ENCODE data around the gene FZD4. TPM values are rescaled to one million over a fixed set of nuclear protein-coding genes. Genes with fewer than 3 reads are reported as not detected.

The FZD4 gene
- total and polyA plus RNA-seq, 7 donors, result 0.60 to 45.7 (median 22.9) TPM

DNA sequence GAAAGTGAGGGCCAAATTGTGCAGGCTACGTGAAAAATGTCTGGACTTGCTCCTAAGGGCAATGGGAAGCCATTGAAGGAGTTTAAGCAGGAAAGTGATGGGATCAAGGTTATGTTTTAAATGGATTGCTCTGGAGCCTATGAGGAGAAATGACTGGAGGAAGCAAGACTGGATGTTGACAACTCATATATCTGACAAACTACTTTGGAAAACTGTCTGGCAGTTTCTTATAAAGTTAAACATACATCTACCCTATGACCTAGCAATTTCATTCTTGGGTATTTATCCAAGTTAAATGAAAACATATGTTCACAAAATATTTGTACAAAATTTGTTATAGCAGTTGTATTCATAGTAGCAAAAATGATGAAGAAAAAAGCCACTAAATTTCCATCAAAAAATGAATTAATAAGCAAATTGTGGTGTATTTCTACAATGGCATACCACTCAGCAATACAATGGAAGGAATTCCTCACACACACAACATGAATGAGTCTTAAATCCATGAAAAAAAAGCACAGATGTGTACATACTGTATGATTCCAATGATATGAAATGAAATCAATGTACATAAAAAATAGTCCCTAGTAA lies 24.1 kb downstream of the FZD4 start:
- DNase-seq, result no peak
- no peak for TF ChIP-seq POLR2A (IDR thresholded peaks at IDR 0.05)
- no peak for TF ChIP-seq EP300 (IDR thresholded peaks at IDR 0.05)
- TF ChIP-seq, protein P1, sequence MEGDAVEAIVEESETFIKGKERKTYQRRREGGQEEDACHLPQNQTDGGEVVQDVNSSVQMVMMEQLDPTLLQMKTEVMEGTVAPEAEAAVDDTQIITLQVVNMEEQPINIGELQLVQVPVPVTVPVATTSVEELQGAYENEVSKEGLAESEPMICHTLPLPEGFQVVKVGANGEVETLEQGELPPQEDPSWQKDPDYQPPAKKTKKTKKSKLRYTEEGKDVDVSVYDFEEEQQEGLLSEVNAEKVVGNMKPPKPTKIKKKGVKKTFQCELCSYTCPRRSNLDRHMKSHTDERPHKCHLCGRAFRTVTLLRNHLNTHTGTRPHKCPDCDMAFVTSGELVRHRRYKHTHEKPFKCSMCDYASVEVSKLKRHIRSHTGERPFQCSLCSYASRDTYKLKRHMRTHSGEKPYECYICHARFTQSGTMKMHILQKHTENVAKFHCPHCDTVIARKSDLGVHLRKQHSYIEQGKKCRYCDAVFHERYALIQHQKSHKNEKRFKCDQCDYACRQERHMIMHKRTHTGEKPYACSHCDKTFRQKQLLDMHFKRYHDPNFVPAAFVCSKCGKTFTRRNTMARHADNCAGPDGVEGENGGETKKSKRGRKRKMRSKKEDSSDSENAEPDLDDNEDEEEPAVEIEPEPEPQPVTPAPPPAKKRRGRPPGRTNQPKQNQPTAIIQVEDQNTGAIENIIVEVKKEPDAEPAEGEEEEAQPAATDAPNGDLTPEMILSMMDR (IDR thresholded peaks at IDR 0.05), result no peak
- no peak for TF ChIP-seq POLR2AphosphoS5 (IDR thresholded peaks at IDR 0.05)
- Histone ChIP-seq H3K4me3 (no peak overlapping the region), H3K36me3 (no peaks in the 10 kb centered on the region), H3K9me3 (no peaks in the 10 kb centered on the region), H3K4me1 (peaks cover 0 to 51% (median 37%) of the 10 kb centered on the region in 4 donors), H3K27ac (no peak overlapping the region), H3K27me3 (no peaks in the 10 kb centered on the region)
- 81 to 82% methylated on average over 1 of the region's 1 CpG for WGBS, 2 donors
- intact Hi-C loops (cut with DNase I), result loop anchor here (10.0 kb wide), 1 partner anchor 494 kb away; no protein-coding TSS in a partner anchor

DNA sequence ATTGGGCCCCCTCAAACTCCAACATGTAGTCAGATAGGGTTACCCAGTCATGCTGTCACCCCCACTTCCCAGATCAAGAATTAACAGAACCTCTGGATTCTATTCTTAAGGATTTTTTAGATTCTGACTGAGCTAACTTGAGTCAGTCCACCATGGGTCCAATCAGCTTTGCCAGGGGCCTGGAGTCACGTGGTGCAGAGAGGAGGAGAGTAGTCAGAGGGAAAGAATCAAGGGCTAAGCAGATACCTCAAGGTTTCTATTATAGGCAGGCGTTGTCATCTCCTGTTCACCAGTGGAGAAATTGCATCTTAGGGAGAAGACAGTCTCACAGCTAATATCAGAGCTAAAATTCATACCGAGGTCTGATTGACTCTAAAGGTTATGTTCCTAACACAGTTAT lies 28.2 kb downstream of the FZD4 start:
- H3K27ac ChIP-seq, result no peak overlapping the region
- H3K36me3 ChIP-seq, result no peaks in the 10 kb centered on the region
- TF ChIP-seq POLR2AphosphoS5 (IDR thresholded peaks at IDR 0.05), result no peak
- no peak for TF ChIP-seq POLR2A (IDR thresholded peaks at IDR 0.05)
- no peak for TF ChIP-seq EP300 (IDR thresholded peaks at IDR 0.05)
- TF ChIP-seq, protein P1 (IDR thresholded peaks at IDR 0.05), result no peak
- H3K4me3 ChIP-seq, result no peak overlapping the region
- 86 to 92% methylated on average over 3 of the region's 3 CpGs for WGBS, 2 donors
- no peaks in the 10 kb centered on the region for H3K9me3 ChIP-seq
- H3K27me3 ChIP-seq, result no peaks in the 10 kb centered on the region
- no peak for DNase-seq
- intact Hi-C loops (cut with DNase I), result no loop called here
- peaks cover 0 to 30% (median 23%) of the 10 kb centered on the region in 4 donors for H3K4me1 ChIP-seq

DNA sequence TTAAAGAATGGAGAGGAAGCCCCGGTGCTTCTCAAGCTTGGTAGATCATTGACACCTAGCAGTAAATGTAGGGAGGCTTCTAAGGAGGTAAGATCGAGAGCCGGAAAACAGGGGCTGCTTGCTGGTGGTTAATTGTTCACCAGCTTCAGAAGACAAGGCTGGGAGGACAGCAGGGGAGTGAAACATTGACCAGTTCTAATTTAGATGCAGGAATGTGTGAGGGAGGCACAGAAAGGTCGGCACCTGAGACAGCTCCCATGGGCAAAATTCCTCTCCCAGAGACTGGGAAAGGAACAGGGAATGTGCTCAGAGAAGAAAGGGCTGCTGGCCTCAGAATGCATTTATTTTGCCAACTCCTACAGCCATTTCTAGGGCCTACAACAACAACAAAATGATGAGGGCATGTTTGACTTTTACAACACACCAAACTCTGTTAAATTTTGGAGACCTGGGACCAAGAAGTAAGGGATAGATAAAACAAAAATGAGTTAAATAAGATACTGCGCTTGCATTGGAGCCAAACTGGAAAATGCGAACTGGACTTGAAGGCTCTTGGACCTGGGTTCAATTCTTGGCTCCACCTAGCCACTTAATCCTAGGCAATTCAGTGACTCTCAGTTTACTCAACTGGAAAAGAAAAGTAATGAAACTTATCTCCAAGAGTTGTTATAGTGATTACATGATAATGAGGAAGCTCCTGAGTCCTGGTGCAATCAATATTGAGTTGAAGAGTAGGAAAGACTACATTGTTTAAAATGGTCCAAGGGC lies 31.0 kb downstream of the FZD4 start:
- intact Hi-C loops (cut with DNase I), result no loop called here
- TF ChIP-seq, protein P1 (IDR thresholded peaks at IDR 0.05), result no peak
- TF ChIP-seq EP300 (IDR thresholded peaks at IDR 0.05) (no peak), POLR2AphosphoS5 (IDR thresholded peaks at IDR 0.05) (no peak), POLR2A (IDR thresholded peaks at IDR 0.05) (no peak)
- Histone ChIP-seq H3K27ac (peak overlapping the region in 1 of 4 donors; percentile 16), H3K36me3 (no peaks in the 10 kb centered on the region), H3K9me3 (no peaks in the 10 kb centered on the region), H3K4me1 (peaks cover 0 to 31% (median 14%) of the 10 kb centered on the region in 4 donors), H3K4me3 (no peak overlapping the region), H3K27me3 (no peaks in the 10 kb centered on the region)
- no peak for DNase-seq
- 48 to 73% methylated on average over 6 of the region's 6 CpGs for WGBS, 2 donors

DNA sequence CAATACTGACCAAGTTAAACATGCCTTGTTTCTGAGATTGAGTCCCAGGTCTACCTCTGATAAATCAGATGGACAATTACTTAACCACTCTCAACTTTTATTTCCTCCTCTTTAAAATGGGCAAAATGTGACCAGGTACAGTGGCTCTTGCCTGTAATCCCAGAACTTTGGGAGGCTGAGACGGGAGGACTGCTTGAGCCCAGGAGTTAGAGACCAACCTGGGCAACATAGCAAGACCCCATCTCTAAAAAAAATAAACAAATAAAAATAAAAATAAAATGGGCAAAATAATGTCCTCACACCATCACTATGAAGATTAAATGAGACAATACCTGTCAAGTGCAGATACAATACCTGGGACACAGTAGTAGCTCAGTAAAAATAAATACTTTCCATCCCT lies 33.0 kb downstream of the FZD4 start:
- WGBS, 2 donors, result 95% methylated on average over 1 of the region's 1 CpG
- TF ChIP-seq, protein P1 (IDR thresholded peaks at IDR 0.05), result no peak
- no peak for TF ChIP-seq EP300 (IDR thresholded peaks at IDR 0.05)
- no peak for TF ChIP-seq POLR2AphosphoS5 (IDR thresholded peaks at IDR 0.05)
- no peak for TF ChIP-seq POLR2A (IDR thresholded peaks at IDR 0.05)
- no peaks in the 10 kb centered on the region for H3K27me3 ChIP-seq
- no peak overlapping the region for H3K27ac ChIP-seq
- H3K4me1 ChIP-seq, result peaks cover 0 to 31% (median 16%) of the 10 kb centered on the region in 4 donors
- no peak for DNase-seq
- H3K4me3 ChIP-seq, result no peak overlapping the region
- no peaks in the 10 kb centered on the region for H3K36me3 ChIP-seq
- intact Hi-C loops (cut with DNase I), result no loop called here
- no peaks in the 10 kb centered on the region for H3K9me3 ChIP-seq

All from sigmoid colon (tissue), 7 donors.